ENCODE results near the gene CD59. TPM values are rescaled to one million over a fixed set of nuclear protein-coding genes. Genes with fewer than 3 reads are reported as not detected.

CD59 gene
- total RNA-seq, 1 experiment from 2014 or later = 5.7 TPM

- H3K79me2 ChIP-seq (ENCODE audit: low read length) = no peaks in the 10 kb centered on the region
- no peaks in the 10 kb centered on the region for H4K20me1 ChIP-seq (ENCODE audit: insufficient read depth, low read depth, low read length)
- no peak overlapping the region for H3K4me2 ChIP-seq (ENCODE audit: low read depth, low read length, poor library complexity, severe bottlenecking)
- H3K4me3 ChIP-seq (ENCODE audit: low read length) = no peak overlapping the region
- H3K9me3 ChIP-seq (ENCODE audit: low read length) = no peaks in the 10 kb centered on the region
- no peaks in the 10 kb centered on the region for H3K9me2 ChIP-seq (replicated peaks; ENCODE audit: insufficient read depth, low read length)
- no peak for DNase-seq
- H3K4me1 ChIP-seq (ENCODE audit: low read length) = no peaks in the 10 kb centered on the region
- H3K27me3 ChIP-seq (ENCODE audit: low read length) = no peaks in the 10 kb centered on the region
- H3K36me3 ChIP-seq (ENCODE audit: insufficient read depth, low read length) = no peaks in the 10 kb centered on the region
- H3K27ac ChIP-seq (ENCODE audit: low read length) = no peak overlapping the region
- no peak overlapping the region for H2AFZ ChIP-seq (ENCODE audit: low read length)
- H3K9ac ChIP-seq (ENCODE audit: low read length) = no peak overlapping the region
Observed at GRCh38 chr11:33672273-33672672, 64.0 kb downstream of the CD59 start.

- Histone ChIP-seq H3K9ac (ENCODE audit: low read length) (no peak overlapping the region), H3K79me2 (ENCODE audit: low read length) (no peaks in the 10 kb centered on the region), H3K9me3 (ENCODE audit: low read length) (no peaks in the 10 kb centered on the region), H2AFZ (ENCODE audit: low read length) (no peak overlapping the region), H3K27ac (ENCODE audit: low read length) (no peak overlapping the region), H3K36me3 (ENCODE audit: insufficient read depth, low read length) (no peaks in the 10 kb centered on the region), H3K9me2 (replicated peaks; ENCODE audit: insufficient read depth, low read length) (no peaks in the 10 kb centered on the region), H3K27me3 (ENCODE audit: low read length) (no peaks in the 10 kb centered on the region), H3K4me1 (ENCODE audit: low read length) (no peaks in the 10 kb centered on the region), H4K20me1 (ENCODE audit: insufficient read depth, low read depth, low read length) (no peaks in the 10 kb centered on the region), H3K4me3 (ENCODE audit: low read length) (no peak overlapping the region), H3K4me2 (ENCODE audit: low read depth, low read length, poor library complexity, severe bottlenecking) (no peak overlapping the region)
- DNase-seq = no peak
Observed at GRCh38 chr11:33670250-33671011, 65.8 kb downstream of the CD59 start.

- Histone ChIP-seq H3K27me3 (ENCODE audit: low read length) (no peaks in the 10 kb centered on the region), H3K27ac (ENCODE audit: low read length) (no peak overlapping the region), H3K9me2 (replicated peaks; ENCODE audit: insufficient read depth, low read length) (no peaks in the 10 kb centered on the region), H3K4me1 (ENCODE audit: low read length) (no peaks in the 10 kb centered on the region), H4K20me1 (ENCODE audit: insufficient read depth, low read depth, low read length) (no peaks in the 10 kb centered on the region), H3K79me2 (ENCODE audit: low read length) (no peaks in the 10 kb centered on the region), H3K9ac (ENCODE audit: low read length) (no peak overlapping the region), H3K4me3 (ENCODE audit: low read length) (no peak overlapping the region), H3K4me2 (ENCODE audit: low read depth, low read length, poor library complexity, severe bottlenecking) (no peak overlapping the region), H3K9me3 (ENCODE audit: low read length) (no peaks in the 10 kb centered on the region), H3K36me3 (ENCODE audit: insufficient read depth, low read length) (no peaks in the 10 kb centered on the region), H2AFZ (ENCODE audit: low read length) (no peak overlapping the region)
- no peak for DNase-seq
Observed at GRCh38 chr11:33669598-33670249, 66.5 kb downstream of the CD59 start.

- no peak overlapping the region for H2AFZ ChIP-seq (ENCODE audit: low read length)
- H3K27ac ChIP-seq (ENCODE audit: low read length) = no peak overlapping the region
- no peak overlapping the region for H3K4me3 ChIP-seq (ENCODE audit: low read length)
- no peaks in the 10 kb centered on the region for H4K20me1 ChIP-seq (ENCODE audit: insufficient read depth, low read depth, low read length)
- H3K9me2 ChIP-seq (replicated peaks; ENCODE audit: insufficient read depth, low read length) = no peaks in the 10 kb centered on the region
- no peak for DNase-seq
- no peak overlapping the region for H3K4me2 ChIP-seq (ENCODE audit: low read depth, low read length, poor library complexity, severe bottlenecking)
- H3K36me3 ChIP-seq (ENCODE audit: insufficient read depth, low read length) = no peaks in the 10 kb centered on the region
- no peaks in the 10 kb centered on the region for H3K4me1 ChIP-seq (ENCODE audit: low read length)
- H3K9ac ChIP-seq (ENCODE audit: low read length) = no peak overlapping the region
- H3K9me3 ChIP-seq (ENCODE audit: low read length) = no peaks in the 10 kb centered on the region
- H3K79me2 ChIP-seq (ENCODE audit: low read length) = no peaks in the 10 kb centered on the region
- no peaks in the 10 kb centered on the region for H3K27me3 ChIP-seq (ENCODE audit: low read length)
Observed at GRCh38 chr11:33668951-33669596, 67.1 kb downstream of the CD59 start.

- Histone ChIP-seq H3K9ac (ENCODE audit: low read length) (no peak overlapping the region), H3K9me2 (replicated peaks; ENCODE audit: insufficient read depth, low read length) (no peaks in the 10 kb centered on the region), H3K36me3 (ENCODE audit: insufficient read depth, low read length) (no peaks in the 10 kb centered on the region), H3K4me3 (ENCODE audit: low read length) (no peak overlapping the region), H3K27ac (ENCODE audit: low read length) (no peak overlapping the region), H3K9me3 (ENCODE audit: low read length) (no peaks in the 10 kb centered on the region), H3K4me1 (ENCODE audit: low read length) (no peaks in the 10 kb centered on the region), H3K4me2 (ENCODE audit: low read depth, low read length, poor library complexity, severe bottlenecking) (no peak overlapping the region), H3K27me3 (ENCODE audit: low read length) (no peaks in the 10 kb centered on the region), H2AFZ (ENCODE audit: low read length) (no peak overlapping the region), H3K79me2 (ENCODE audit: low read length) (no peaks in the 10 kb centered on the region), H4K20me1 (ENCODE audit: insufficient read depth, low read depth, low read length) (no peaks in the 10 kb centered on the region)
- no peak for DNase-seq
Observed at GRCh38 chr11:33668468-33668825, 67.8 kb downstream of the CD59 start.

- no peak overlapping the region for H3K4me3 ChIP-seq (ENCODE audit: low read length)
- H3K27ac ChIP-seq (ENCODE audit: low read length) = no peak overlapping the region
- no peak overlapping the region for H3K4me2 ChIP-seq (ENCODE audit: low read depth, low read length, poor library complexity, severe bottlenecking)
- no peak overlapping the region for H2AFZ ChIP-seq (ENCODE audit: low read length)
- H3K27me3 ChIP-seq (ENCODE audit: low read length) = no peaks in the 10 kb centered on the region
- H4K20me1 ChIP-seq (ENCODE audit: insufficient read depth, low read depth, low read length) = no peaks in the 10 kb centered on the region
- H3K36me3 ChIP-seq (ENCODE audit: insufficient read depth, low read length) = no peaks in the 10 kb centered on the region
- no peak for DNase-seq
- H3K4me1 ChIP-seq (ENCODE audit: low read length) = no peaks in the 10 kb centered on the region
- no peak overlapping the region for H3K9ac ChIP-seq (ENCODE audit: low read length)
- no peaks in the 10 kb centered on the region for H3K9me3 ChIP-seq (ENCODE audit: low read length)
- no peaks in the 10 kb centered on the region for H3K79me2 ChIP-seq (ENCODE audit: low read length)
- no peaks in the 10 kb centered on the region for H3K9me2 ChIP-seq (replicated peaks; ENCODE audit: insufficient read depth, low read length)
Observed at GRCh38 chr11:33667819-33668467, 68.3 kb downstream of the CD59 start.

GRCh38 chr11:33665350-33666106 is 70.7 kb downstream of the CD59 start:
- DNase-seq = peak; percentile 41
- Histone ChIP-seq H3K27ac (ENCODE audit: low read length) (no peak overlapping the region), H3K79me2 (ENCODE audit: low read length) (no peaks in the 10 kb centered on the region), H2AFZ (ENCODE audit: low read length) (no peak overlapping the region), H3K9me3 (ENCODE audit: low read length) (no peaks in the 10 kb centered on the region), H3K4me3 (ENCODE audit: low read length) (no peak overlapping the region), H3K27me3 (ENCODE audit: low read length) (no peaks in the 10 kb centered on the region), H4K20me1 (ENCODE audit: insufficient read depth, low read depth, low read length) (no peaks in the 10 kb centered on the region), H3K9me2 (replicated peaks; ENCODE audit: insufficient read depth, low read length) (no peaks in the 10 kb centered on the region), H3K4me2 (ENCODE audit: low read depth, low read length, poor library complexity, severe bottlenecking) (no peak overlapping the region), H3K4me1 (ENCODE audit: low read length) (no peaks in the 10 kb centered on the region), H3K36me3 (ENCODE audit: insufficient read depth, low read length) (no peaks in the 10 kb centered on the region), H3K9ac (ENCODE audit: low read length) (no peak overlapping the region)

Measured in Karpas-422 (cell line).